OCI-LY1 (cell line): Measurements from ENCODE around the gene USP10.

Experiments used
- H2AFZ ChIP-seq: fragments of 200-600 bp; sonication (generic), shearing (Covaris generic); 2 replicates; pipeline ENCODE4 v1.6.0; 2014; ENCODE audit warnings: antibody characterized with exemption, mild to moderate bottlenecking, low read length
- H3F3A ChIP-seq: fragments of 200-600 bp; sonication (generic), shearing (Covaris generic); 2 replicates; pipeline ENCODE4 v1.6.0; 2014; ENCODE audit warnings: mild to moderate bottlenecking, antibody characterized with exemption, low read length, moderate library complexity; ENCODE audit not compliant: insufficient read depth
- H3K27ac ChIP-seq: fragments of 200-600 bp; sonication (generic); 2 replicates; pipeline ENCODE4 v1.5.1; 2014; ENCODE audit warnings: low read length, mixed run types, mild to moderate bottlenecking, low read depth; ENCODE audit not compliant: poor library complexity, severe bottlenecking
- H3K27me3 ChIP-seq: fragments of 200-600 bp; sonication (generic); 2 replicates; pipeline ENCODE4 v1.6.0; 2014; ENCODE audit warnings: antibody characterized with exemption, mild to moderate bottlenecking, low read length, moderate library complexity; ENCODE audit not compliant: insufficient read depth
- H3K36me3 ChIP-seq: fragments of 200-600 bp; sonication (generic); 2 replicates; pipeline ENCODE4 v1.6.1; 2014; ENCODE audit warnings: mild to moderate bottlenecking, antibody characterized with exemption, low read length, moderate library complexity, mixed read lengths; ENCODE audit not compliant: insufficient read depth
- H3K4me1 ChIP-seq: fragments of 200-600 bp; sonication (generic); 2 replicates; pipeline ENCODE4 v1.5.1; 2014; ENCODE audit warnings: mild to moderate bottlenecking, low read length, moderate library complexity; ENCODE audit not compliant: insufficient read depth, severe bottlenecking
- H3K4me2 ChIP-seq: fragments of 200-600 bp; sonication (generic), shearing (Covaris generic); 2 replicates; pipeline ENCODE4 v1.6.1; 2014; ENCODE audit warnings: low read length
- H3K4me3 ChIP-seq: fragments of 200-600 bp; sonication (generic); 2 replicates; pipeline ENCODE4 v1.5.1; 2014; ENCODE audit warnings: low read length, low read depth, mild to moderate bottlenecking, mixed read lengths; ENCODE audit not compliant: poor library complexity, severe bottlenecking
- H3K79me2 ChIP-seq: fragments of 200-600 bp; shearing (Covaris generic); 2 replicates; pipeline ENCODE4 v1.6.1; 2016; ENCODE audit warnings: mixed run types, low read length, mixed read lengths; ENCODE audit not compliant: insufficient read depth
- H3K9ac ChIP-seq: fragments of 200-600 bp; sonication (generic), shearing (Covaris generic); 2 replicates; pipeline ENCODE4 v1.6.1; 2014; ENCODE audit warnings: mild to moderate bottlenecking, low read length, mixed read lengths
- H3K9me2 ChIP-seq: fragments of 200-600 bp; sonication (generic), shearing (Covaris generic); 2 replicates; pipeline ENCODE4 v1.6.1; 2014; ENCODE audit warnings: low read depth, mild to moderate bottlenecking, low read length, mixed read lengths
- H3K9me3 ChIP-seq: fragments of 200-600 bp; shearing (Covaris generic); 2 replicates; pipeline ENCODE4 v1.6.1; 2014; ENCODE audit warnings: low read length, mixed read lengths
- H4K20me1 ChIP-seq: fragments of 200-600 bp; sonication (generic), shearing (Covaris generic); 2 replicates; pipeline ENCODE4 v1.6.0; 2016; ENCODE audit warnings: mild to moderate bottlenecking, low read length; ENCODE audit not compliant: insufficient read depth
- CTCF ChIP-seq: fragments of 200-600 bp; sonication (generic), shearing (Covaris generic); IDR thresholded peaks from 2 replicates; pipeline ENCODE4 v1.5.1; 2017; ENCODE audit warnings: mild to moderate bottlenecking, antibody characterized with exemption, low read length, moderate library complexity, mixed read lengths
- EZH2 ChIP-seq: fragments of 200-600 bp; sonication (generic), shearing (Covaris generic); IDR thresholded peaks from 2 replicates; pipeline ENCODE4 v1.8.0; 2017; ENCODE audit warnings: borderline replicate concordance, mixed run types, mild to moderate bottlenecking, antibody characterized with exemption, low read length, moderate library complexity, mixed read lengths

USP10 gene

GRCh38 chr16:84826558-84826941 lies 126.8 kb downstream of the USP10 start:
- H3K27me3 ChIP-seq = peaks cover 22% of the 10 kb centered on the region; the same call in 1 of the 2 replicates
- H3K9ac ChIP-seq = no peak overlapping the region
- no peak overlapping the region for H3K4me3 ChIP-seq
- H3K36me3 ChIP-seq = no peaks in the 10 kb centered on the region
- no peak overlapping the region for H3K27ac ChIP-seq
- H3K79me2 ChIP-seq = no peaks in the 10 kb centered on the region
- no peaks in the 10 kb centered on the region for H3K9me3 ChIP-seq
- no peaks in the 10 kb centered on the region for H3K9me2 ChIP-seq
- H4K20me1 ChIP-seq = no peaks in the 10 kb centered on the region
- H3F3A ChIP-seq = no peaks in the 10 kb centered on the region
- no peak overlapping the region for H2AFZ ChIP-seq
- no peak overlapping the region for H3K4me2 ChIP-seq
- TF ChIP-seq EZH2 (no peak), CTCF (no peak)
- no peaks in the 10 kb centered on the region for H3K4me1 ChIP-seq

GRCh38 chr16:84827131-84827574 lies 127.4 kb downstream of the USP10 start:
- Histone ChIP-seq H3K4me2 (no peak overlapping the region), H3K4me1 (no peaks in the 10 kb centered on the region), H3K79me2 (no peaks in the 10 kb centered on the region), H3K9me3 (no peaks in the 10 kb centered on the region), H3K27me3 (peaks cover 18% of the 10 kb centered on the region; the same call in 1 of the 2 replicates), H4K20me1 (no peaks in the 10 kb centered on the region), H3F3A (no peaks in the 10 kb centered on the region), H3K9me2 (no peaks in the 10 kb centered on the region), H3K27ac (no peak overlapping the region), H2AFZ (no peak overlapping the region), H3K36me3 (no peaks in the 10 kb centered on the region), H3K9ac (no peak overlapping the region), H3K4me3 (no peak overlapping the region)
- TF ChIP-seq CTCF (no peak), EZH2 (no peak)

GRCh38 chr16:84827897-84828296 lies 128.1 kb downstream of the USP10 start:
- Histone ChIP-seq H3K9ac (no peak overlapping the region), H3F3A (no peaks in the 10 kb centered on the region), H3K36me3 (no peaks in the 10 kb centered on the region), H3K9me3 (no peaks in the 10 kb centered on the region), H3K9me2 (no peaks in the 10 kb centered on the region), H3K27ac (no peak overlapping the region), H3K4me2 (no peak overlapping the region), H2AFZ (no peak overlapping the region), H3K4me1 (no peaks in the 10 kb centered on the region), H3K27me3 (peaks cover 12% of the 10 kb centered on the region; the same call in 1 of the 2 replicates), H3K4me3 (no peak overlapping the region), H3K79me2 (no peaks in the 10 kb centered on the region), H4K20me1 (no peaks in the 10 kb centered on the region)
- TF ChIP-seq EZH2 = no peak
- no peak for TF ChIP-seq CTCF
